H9 (cell line): ENCODE measurements around the gene PDZK1IP1. TPM values are rescaled to one million over a fixed set of nuclear protein-coding genes. Genes with fewer than 3 reads are reported as not detected.

Source experiments
- DNase-seq: peaks from one replicate; pipeline ENCODE4 v3.0.0-alpha.2; 2017
- H2AFZ ChIP-seq: one replicate; pipeline ENCODE4 v1.6.1; 2013; ENCODE audit warnings: mild to moderate bottlenecking, low read length, control low read depth, moderate library complexity
- H2AK5ac ChIP-seq: 2 replicates; pipeline ENCODE4 v1.6.1; 2013; ENCODE audit warnings: low read length, control low read depth, mixed read lengths; ENCODE audit not compliant: insufficient read length
- H2BK120ac ChIP-seq: one replicate; pipeline ENCODE4 v1.6.1; 2013; ENCODE audit warnings: low read depth, mild to moderate bottlenecking, low read length, control low read depth, inconsistent platforms; ENCODE audit not compliant: poor library complexity, severe bottlenecking
- H2BK12ac ChIP-seq: 2 replicates; pipeline ENCODE4 v1.6.1; 2013; ENCODE audit warnings: low read length, control low read depth, mixed read lengths, low read depth; ENCODE audit not compliant: insufficient read length
- H2BK15ac ChIP-seq: 2 replicates; pipeline ENCODE4 v1.6.1; 2013; ENCODE audit warnings: low read depth, low read length, control low read depth
- H2BK20ac ChIP-seq: one replicate; pipeline ENCODE4 v1.6.1; 2013; ENCODE audit warnings: low read depth, mild to moderate bottlenecking, low read length, control low read depth, inconsistent platforms; ENCODE audit not compliant: poor library complexity, severe bottlenecking
- H2BK5ac ChIP-seq: 2 replicates; pipeline ENCODE4 v1.6.1; 2013; ENCODE audit warnings: low read length, control low read depth, mixed read lengths; ENCODE audit not compliant: insufficient read length
- H3K14ac ChIP-seq: 2 replicates; pipeline ENCODE4 v1.6.1; 2013; ENCODE audit warnings: low read length, control low read depth; ENCODE audit not compliant: insufficient read depth
- H3K18ac ChIP-seq: 2 replicates; pipeline ENCODE4 v1.6.1; 2013; ENCODE audit warnings: low read depth, mild to moderate bottlenecking, mixed read lengths, low read length, control low read depth; ENCODE audit not compliant: insufficient read length
- H3K23ac ChIP-seq: 2 replicates; pipeline ENCODE4 v1.6.1; 2013; ENCODE audit warnings: low read length, control low read depth, mixed read lengths, low read depth; ENCODE audit not compliant: insufficient read length
- H3K23me2 ChIP-seq: 2 replicates; pipeline ENCODE4 v1.6.1; 2013; ENCODE audit warnings: low read depth, mild to moderate bottlenecking, mixed read lengths, low read length, control low read depth; ENCODE audit not compliant: insufficient read length, poor library complexity, severe bottlenecking
- H3K27ac ChIP-seq: 2 replicates; pipeline ENCODE4 v1.5.1; 2013; ENCODE audit warnings: low read length, control low read depth, mixed read lengths, low read depth; ENCODE audit not compliant: insufficient read length
- H3K27me3 ChIP-seq: 2 replicates; pipeline ENCODE4 v1.6.1; 2013; ENCODE audit warnings: low read length, control low read depth, inconsistent platforms; ENCODE audit not compliant: insufficient read depth
- H3K4ac ChIP-seq: 2 replicates; pipeline ENCODE4 v1.6.1; 2013; ENCODE audit warnings: low read depth, mild to moderate bottlenecking, control low read depth, inconsistent platforms, low read length, moderate library complexity
- H3K4me1 ChIP-seq: 2 replicates; pipeline ENCODE4 v1.6.1; 2013; ENCODE audit warnings: low read length, control low read depth, inconsistent platforms; ENCODE audit not compliant: insufficient read depth
- H3K4me2 ChIP-seq: 2 replicates; pipeline ENCODE4 v1.6.1; 2013; ENCODE audit warnings: low read length, control low read depth, mixed read lengths; ENCODE audit not compliant: insufficient read length, insufficient read depth
- H3K56ac ChIP-seq: 2 replicates; pipeline ENCODE4 v1.6.1; 2013; ENCODE audit warnings: low read depth, mild to moderate bottlenecking, mixed read lengths, low read length, control low read depth; ENCODE audit not compliant: insufficient read length
- H3K79me1 ChIP-seq: 2 replicates; pipeline ENCODE4 v1.6.1; 2013; ENCODE audit warnings: low read depth, mild to moderate bottlenecking, moderate library complexity, low read length, control low read depth, inconsistent platforms; ENCODE audit not compliant: insufficient read depth, poor library complexity, severe bottlenecking
- H3K79me2 ChIP-seq: 2 replicates; pipeline ENCODE4 v1.6.1; 2013; ENCODE audit warnings: low read length, control low read depth, inconsistent platforms; ENCODE audit not compliant: insufficient read depth
- H3K9ac ChIP-seq: 2 replicates; pipeline ENCODE4 v1.6.1; 2013; ENCODE audit warnings: low read length, control low read depth, mixed read lengths; ENCODE audit not compliant: insufficient read length; ENCODE audit errors: extremely low read depth
- H3K9me3 ChIP-seq: one replicate; pipeline ENCODE4 v1.6.1; 2013; ENCODE audit warnings: low read depth, low read length, inconsistent platforms; ENCODE audit not compliant: control insufficient read depth
- H3T11ph ChIP-seq: one replicate; pipeline ENCODE4 v1.6.1; 2013; ENCODE audit warnings: mild to moderate bottlenecking, low read length, control low read depth, inconsistent platforms
- H4K20me1 ChIP-seq: one replicate; pipeline ENCODE4 v1.6.1; 2013; ENCODE audit not compliant: control insufficient read depth, insufficient read length, insufficient read depth
- H4K5ac ChIP-seq: 2 replicates; pipeline ENCODE4 v1.6.1; 2013; ENCODE audit warnings: low read depth, mild to moderate bottlenecking, mixed read lengths, low read length, control low read depth; ENCODE audit not compliant: insufficient read length
- H4K8ac ChIP-seq: replicated peaks from 2 replicates; pipeline ENCODE4 v1.6.1; 2013; ENCODE audit warnings: low read length, control low read depth, mixed read lengths, low read depth; ENCODE audit not compliant: insufficient read length
- H4K91ac ChIP-seq: 2 replicates; pipeline ENCODE4 v1.6.1; 2013; ENCODE audit warnings: low read depth, mild to moderate bottlenecking, moderate library complexity, mixed read lengths, low read length, control low read depth; ENCODE audit not compliant: insufficient read length
- H3K27ac Mint-ChIP-seq, 3 experiments: 2 replicates in 2 of 3; 3 replicates in 1 of 3; pipeline ENCODE4 v1.8.0; 2020 to 2021; ENCODE audit warnings: mixed read lengths in 3 of 3, mild to moderate bottlenecking in 1 of 3, moderate library complexity in 1 of 3
- H3K27me3 Mint-ChIP-seq: 2 replicates; pipeline ENCODE4 v1.8.0; 2021; ENCODE audit warnings: low read depth, mild to moderate bottlenecking, moderate library complexity, mixed read lengths
- H3K36me3 Mint-ChIP-seq, 3 experiments: 2 replicates in 2 of 3; 3 replicates in 1 of 3; pipeline ENCODE4 v1.8.0; 2020 to 2021; ENCODE audit warnings: low read depth in 3 of 3, mixed read lengths in 3 of 3; ENCODE audit not compliant: insufficient read depth in 1 of 3
- H3K4me1 Mint-ChIP-seq, 2 experiments: 2 replicates each; pipeline ENCODE4 v1.8.0; 2020; ENCODE audit warnings: mixed read lengths in 2 of 2
- H3K4me3 Mint-ChIP-seq, 2 experiments: 2 replicates in 1 of 2; 3 replicates in 1 of 2; pipeline ENCODE4 v1.8.0; 2020 to 2021; ENCODE audit warnings: mild to moderate bottlenecking in 2 of 2, mixed read lengths in 2 of 2, moderate library complexity in 1 of 2
- H3K9me3 Mint-ChIP-seq, 2 experiments: 2 replicates in 1 of 2; 3 replicates in 1 of 2; pipeline ENCODE4 v1.8.0; 2020; ENCODE audit warnings: mild to moderate bottlenecking in 2 of 2, mixed read lengths in 2 of 2, moderate library complexity in 1 of 2
- total RNA-seq: library from RNA; stranded (reverse); gene quantifications from 2 replicates; pipeline ENCODE4 v1.2.1, GENCODE V29; 2021
- TF ChIP-seq, protein P1 (sequence below): fragments of 200-600 bp; sonication (generic); conservative IDR thresholded peaks from 3 replicates; pipeline ENCODE4 v1.8.0; 2021; ENCODE audit warnings: antibody characterized with exemption, mild to moderate bottlenecking

PDZK1IP1 gene
- total RNA-seq, 1 experiment from 2014 or later, result not detected

DNA sequence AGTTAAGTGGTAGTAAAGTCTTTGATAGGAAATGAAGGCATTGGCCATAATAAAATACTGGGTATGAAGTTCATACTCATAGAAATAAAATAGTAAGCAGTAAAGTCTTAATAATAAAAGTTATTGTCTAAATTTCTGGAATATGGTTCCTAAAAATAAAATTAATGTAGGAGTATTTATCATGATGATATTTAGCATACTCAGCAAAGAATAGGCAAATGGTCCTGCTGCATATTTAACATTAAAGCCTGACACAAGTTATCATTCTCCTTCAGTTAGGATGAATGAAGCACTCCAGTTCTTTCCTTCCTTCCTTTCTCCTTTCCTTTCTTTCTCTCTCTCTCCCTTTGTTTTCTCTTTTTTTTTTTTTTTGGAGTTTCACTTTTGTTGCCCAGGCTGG is 25.3 kb downstream of the PDZK1IP1 start:
- Histone ChIP-seq H2BK5ac (no peak overlapping the region), H4K5ac (no peak overlapping the region), H3K79me1 (no peaks in the 10 kb centered on the region), H3K79me2 (no peaks in the 10 kb centered on the region), H3K4ac (no peak overlapping the region), H2BK15ac (no peak overlapping the region), H3K18ac (no peak overlapping the region), H4K20me1 (no peaks in the 10 kb centered on the region), H2BK120ac (no peak overlapping the region), H3K27me3 (no peaks in the 10 kb centered on the region), H4K8ac (no peak overlapping the region), H2AFZ (no peak overlapping the region), H3K14ac (no peak overlapping the region), H3K27ac (no peak overlapping the region), H3K23ac (no peak overlapping the region), H2BK12ac (no peak overlapping the region), H3T11ph (no peak overlapping the region), H3K9me3 (no peaks in the 10 kb centered on the region), H2BK20ac (no peak overlapping the region), H3K23me2 (no peaks in the 10 kb centered on the region), H2AK5ac (no peak overlapping the region), H3K4me1 (no peaks in the 10 kb centered on the region), H3K4me2 (no peak overlapping the region), H3K56ac (no peak overlapping the region), H3K9ac (no peak overlapping the region), H4K91ac (no peak overlapping the region)
- Mint-ChIP-seq H3K27ac (no peak overlapping the region), H3K4me1 (no peaks in the 10 kb centered on the region), H3K9me3 (peaks cover 25 to 32% of the 10 kb centered on the region in 2 experiments), H3K36me3 (peaks cover 4 to 16% (median 11%) of the 10 kb centered on the region in 3 experiments; a peak in 6 of 7 replicates), H3K4me3 (no peak overlapping the region), H3K27me3 (peaks cover 38% of the 10 kb centered on the region)
- no peak for DNase-seq
- TF ChIP-seq, protein P1, sequence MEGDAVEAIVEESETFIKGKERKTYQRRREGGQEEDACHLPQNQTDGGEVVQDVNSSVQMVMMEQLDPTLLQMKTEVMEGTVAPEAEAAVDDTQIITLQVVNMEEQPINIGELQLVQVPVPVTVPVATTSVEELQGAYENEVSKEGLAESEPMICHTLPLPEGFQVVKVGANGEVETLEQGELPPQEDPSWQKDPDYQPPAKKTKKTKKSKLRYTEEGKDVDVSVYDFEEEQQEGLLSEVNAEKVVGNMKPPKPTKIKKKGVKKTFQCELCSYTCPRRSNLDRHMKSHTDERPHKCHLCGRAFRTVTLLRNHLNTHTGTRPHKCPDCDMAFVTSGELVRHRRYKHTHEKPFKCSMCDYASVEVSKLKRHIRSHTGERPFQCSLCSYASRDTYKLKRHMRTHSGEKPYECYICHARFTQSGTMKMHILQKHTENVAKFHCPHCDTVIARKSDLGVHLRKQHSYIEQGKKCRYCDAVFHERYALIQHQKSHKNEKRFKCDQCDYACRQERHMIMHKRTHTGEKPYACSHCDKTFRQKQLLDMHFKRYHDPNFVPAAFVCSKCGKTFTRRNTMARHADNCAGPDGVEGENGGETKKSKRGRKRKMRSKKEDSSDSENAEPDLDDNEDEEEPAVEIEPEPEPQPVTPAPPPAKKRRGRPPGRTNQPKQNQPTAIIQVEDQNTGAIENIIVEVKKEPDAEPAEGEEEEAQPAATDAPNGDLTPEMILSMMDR, result no peak
